Activated CD4-positive, alpha-beta T cell treated with anti-CD3 and anti-CD28 coated beads, Interleukin-2, amount 50 U/mL, for 1 hour (primary cell): Measurements from ENCODE around the gene RPL38.

Experiments used
- DNase-seq: peaks from one replicate; pipeline ENCODE4 v3.0.0-alpha.2; 2020

The RPL38 gene

DNA sequence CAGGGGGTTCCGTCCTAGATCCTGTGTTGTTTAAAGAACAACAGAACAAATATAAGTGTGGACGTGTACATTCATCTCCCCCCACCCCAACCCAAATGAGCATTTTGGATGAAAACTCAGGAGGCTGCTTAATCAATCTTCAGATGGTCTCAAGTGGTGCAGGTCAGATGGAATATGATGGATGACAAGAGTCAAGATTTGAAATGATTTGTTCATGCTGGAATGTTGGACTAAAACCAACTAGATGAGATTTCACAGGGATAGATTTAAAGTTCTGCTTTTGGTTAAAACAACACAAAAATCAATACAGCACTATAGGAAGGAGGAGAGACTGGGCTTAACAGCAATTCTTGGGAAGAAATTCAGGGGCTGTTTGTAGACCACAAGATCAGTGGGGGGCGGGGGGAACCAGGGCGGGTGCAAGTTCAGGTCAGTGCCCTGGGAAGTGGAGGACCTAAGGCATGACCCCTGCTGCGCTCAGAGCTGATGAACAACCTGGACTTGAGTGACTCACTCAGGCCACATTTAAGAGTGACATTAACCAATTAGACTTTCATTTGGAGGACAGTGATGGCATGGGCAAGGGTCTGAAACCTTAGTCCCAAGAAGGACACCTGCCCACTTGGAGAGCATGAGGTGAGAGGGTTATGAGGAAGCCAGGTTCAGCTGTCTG, 25.0 kb downstream of the RPL38 start:
- DNase-seq, result no peak

DNA sequence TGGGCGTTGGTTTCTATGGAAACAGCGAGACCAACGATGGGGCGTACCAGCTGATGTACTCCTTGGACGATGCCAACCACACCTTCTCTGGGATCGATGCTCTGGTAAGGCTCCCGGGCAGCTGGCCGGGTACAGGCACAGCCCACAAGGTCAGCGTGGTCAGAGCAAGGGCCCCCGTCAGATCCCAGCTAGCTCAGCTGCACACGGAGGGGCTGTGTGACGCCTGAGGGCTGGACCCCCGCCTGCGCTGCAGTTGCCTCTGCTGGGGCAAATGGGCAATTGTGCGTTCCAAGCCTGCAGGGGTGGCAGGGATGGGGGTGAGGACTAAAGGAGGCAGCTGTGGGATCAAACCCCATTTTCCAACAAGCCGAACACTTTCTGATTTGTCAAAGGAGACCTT, 27.4 kb downstream of the RPL38 start:
- DNase-seq, result no peak

DNA sequence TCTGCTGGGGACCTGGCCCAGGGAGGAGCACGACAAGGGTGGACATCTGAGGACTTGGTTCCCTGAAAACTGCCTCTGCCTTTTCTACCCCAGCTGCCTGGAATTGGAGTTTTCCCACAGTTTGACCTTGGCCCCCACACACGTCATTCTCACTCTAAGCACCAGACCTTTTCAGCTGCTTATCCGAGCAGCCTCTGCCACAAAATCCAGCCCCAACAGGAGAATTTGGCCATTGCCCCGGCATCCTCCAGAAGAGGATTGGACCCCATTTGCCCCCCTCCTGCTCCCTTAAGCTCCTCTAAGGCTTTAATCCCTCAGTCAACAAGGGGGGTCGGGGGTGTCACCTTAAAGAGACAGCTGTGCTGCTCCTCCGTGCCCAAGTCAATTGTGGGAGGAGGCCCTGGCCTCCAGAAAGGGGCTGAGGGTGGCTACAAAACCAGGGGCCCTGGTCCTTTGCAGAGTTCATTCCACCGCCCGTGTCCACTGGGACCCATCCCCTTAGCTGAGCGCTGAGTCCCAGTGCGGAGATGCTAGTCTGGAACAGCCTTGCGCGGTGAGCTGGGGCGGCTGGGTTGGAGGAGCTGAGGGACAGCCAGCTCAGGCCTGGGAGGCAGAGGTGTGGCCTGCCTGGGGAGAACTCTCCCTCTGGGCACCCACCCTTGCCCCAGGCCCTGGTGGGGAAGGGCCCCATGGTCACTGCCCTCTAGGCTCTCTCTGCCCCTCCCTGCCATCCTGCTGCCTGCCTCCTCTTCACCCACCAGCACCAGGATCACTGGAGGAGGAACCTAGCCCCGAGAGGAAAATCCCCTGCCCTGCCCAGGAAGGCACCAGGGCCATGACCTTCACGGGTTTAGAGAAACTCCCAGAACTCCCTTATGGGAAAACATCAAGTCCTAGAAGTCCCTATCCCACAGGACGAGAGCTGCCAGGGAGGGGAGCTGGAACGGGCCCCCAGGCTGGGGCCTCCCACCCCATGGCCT, 28.7 kb downstream of the RPL38 start:
- no peak for DNase-seq

DNA sequence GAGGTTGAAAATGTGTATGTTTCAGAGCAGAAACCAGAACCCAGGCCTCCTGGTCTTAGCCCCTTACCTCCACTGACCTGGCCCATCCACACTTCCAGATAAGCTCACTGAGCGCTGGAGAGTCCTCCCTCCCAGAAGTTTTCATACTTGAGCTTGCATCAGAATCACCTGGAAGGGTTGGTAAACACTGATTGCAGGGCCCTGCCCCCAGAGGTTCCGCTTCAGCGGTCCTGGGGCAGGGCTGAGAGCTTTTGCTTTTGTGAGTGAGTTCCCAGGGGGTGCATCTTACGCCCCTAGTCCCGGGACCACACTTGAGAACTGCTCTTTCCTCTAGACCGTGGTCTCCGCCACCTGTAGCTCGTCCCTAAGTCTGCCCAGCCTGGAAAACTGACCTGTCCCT, 30.5 kb downstream of the RPL38 start:
- DNase-seq, result no peak

DNA sequence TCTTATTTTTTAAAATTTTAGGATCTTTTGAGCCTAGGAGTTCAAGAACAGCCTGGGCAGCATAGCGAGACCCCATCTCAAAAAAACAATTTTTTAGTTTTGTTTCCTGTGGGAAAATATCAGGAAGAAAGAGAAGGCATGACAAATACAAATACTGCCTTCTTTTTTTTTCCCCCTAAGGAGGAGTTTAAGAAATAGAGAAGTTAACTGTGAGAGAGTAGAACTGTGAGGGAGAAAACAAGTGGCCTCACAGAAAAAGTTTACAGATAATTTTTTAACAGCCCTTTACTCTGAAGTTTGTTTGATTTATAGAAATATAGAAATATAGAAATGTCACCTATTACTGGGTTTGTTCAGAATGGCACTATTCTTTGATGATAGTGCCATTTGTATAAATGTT, 31.0 kb downstream of the RPL38 start:
- DNase-seq, result no peak

DNA sequence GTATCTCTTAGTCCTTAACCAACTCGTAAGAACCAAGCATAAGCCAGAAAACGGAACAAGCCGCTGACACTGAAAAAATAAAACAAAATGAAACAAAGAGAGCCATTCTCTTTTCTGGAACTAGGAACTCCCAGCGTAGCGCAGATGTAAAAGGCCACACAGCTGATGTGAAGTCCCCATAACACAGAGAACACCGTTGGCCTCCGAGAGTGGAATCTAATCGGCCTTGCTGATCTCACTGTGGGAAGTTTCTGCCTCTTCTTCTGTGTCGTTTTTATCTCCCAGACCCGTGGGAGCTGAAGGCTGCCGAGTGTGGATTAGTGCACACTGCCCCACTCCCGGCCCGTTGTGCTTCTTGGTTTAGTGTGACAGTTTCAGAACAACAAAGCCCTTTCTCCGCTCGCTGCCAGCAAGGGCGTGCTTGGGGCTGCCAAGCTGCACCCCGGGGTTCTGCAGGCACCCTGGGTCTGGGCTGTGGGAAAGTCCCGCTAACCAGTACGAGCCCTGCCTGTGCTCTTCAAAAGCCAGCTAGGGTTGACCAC, 31.6 kb downstream of the RPL38 start:
- no peak for DNase-seq

DNA sequence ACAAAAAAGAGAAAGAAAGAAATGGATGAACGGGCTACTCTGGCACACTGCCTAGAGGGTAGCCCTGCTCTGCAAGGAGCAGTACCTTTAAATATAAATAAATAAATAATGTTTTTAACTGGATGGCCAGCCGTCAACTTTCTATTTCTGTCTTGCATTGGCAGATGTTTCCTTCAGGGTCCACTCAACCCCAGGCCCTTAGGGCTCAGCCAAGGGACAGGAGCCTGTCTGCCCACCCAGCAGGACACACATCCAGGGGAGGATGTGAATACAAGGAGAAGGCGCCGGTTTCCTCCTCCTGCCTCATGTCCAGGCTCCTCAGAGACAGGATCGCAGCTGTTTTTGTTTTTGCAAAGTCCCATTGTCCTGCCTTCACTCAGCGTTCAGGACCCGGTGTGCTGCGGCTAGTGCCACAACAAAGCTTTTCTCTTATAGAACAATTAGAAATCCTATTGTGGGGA, 32.5 kb downstream of the RPL38 start:
- DNase-seq, result no peak

DNA sequence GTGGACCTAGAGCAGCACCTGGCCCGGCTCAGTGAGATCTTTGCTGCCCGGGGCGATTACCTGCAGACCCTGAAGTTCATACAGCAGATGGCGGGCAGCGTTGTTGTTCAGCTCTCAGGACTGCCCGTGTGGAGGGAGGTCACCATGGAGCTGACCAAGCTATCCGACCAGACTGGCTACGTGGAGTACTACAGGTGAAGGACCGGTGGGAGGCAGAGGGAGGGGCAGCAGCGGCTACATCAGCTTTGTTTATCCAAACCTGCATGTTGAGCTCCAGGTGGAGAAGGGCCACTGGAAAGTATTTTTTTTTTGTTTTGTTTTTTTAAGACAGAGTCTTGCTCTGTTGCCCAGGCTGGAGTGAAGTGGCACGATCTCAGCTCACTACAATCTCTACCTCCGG, 33.8 kb downstream of the RPL38 start:
- no peak for DNase-seq

DNA sequence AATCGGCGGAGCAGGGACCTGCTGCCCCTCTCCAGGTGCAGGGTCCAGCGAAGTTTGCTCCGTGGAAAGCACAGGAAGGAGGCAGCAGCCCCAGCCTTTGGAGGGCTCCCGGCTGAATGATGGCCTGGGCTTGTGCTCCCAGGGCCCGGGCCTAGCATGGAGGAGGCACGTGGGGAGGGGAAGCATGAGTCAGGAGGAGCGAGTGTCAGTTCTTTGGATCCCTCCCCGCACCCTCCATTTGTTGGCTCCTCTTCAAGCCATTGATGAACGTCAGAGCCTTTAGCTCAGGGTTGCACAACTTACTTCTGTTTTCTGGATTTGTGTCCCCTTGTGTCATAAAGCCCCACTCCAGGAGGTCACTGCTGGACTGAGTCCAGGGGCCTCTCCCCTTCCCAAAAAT, 35.7 kb downstream of the RPL38 start:
- DNase-seq, result no peak

DNA sequence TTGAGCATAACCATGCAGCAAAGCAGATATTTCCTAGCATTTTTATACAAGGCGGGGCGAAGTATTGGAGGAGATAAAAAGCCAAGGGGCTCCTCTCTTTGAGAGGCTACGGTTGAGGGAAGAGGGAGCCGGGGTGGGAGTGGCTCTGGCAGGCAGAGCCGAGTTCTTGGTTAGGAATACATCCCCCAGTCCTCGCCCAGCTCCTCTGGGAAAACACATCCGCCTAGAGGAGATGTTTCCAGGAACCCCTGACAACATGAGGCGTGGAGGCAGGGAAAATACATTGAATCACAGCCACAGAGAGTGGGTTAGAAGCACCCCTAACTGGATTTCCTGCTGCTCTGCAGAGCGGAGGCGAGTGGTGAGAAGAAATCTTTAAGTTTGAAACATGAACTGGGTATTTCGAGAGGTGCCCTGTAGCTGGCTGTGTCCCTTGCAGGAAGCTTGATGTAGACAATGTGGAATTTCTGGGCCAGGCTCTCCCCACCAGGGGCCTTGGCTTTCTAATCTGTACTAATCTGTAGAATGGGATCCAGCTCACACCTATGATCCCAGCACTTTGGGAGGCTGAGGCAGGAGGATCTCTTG, 37.2 kb downstream of the RPL38 start:
- DNase-seq, result no peak

DNA sequence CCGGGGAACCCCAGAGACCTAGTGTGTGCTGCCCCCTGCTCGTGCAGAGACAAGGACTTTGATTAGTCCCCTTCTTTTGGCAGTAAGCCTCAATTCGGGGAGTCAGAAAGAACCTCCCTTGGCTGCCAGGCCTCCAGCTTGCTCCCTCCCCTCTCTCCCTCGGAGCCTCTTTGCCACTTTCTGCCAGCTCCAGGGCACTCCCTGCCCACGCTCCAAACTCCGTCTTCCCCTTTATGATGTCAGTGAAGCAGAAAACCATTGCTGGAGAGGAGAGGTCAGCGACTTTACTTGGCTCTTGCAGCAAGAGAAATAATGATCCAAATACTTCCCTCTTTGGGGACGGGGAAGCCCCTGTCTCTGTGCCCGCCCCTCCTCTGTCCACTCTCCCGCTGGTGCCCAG, 38.0 kb downstream of the RPL38 start:
- DNase-seq, result no peak

DNA sequence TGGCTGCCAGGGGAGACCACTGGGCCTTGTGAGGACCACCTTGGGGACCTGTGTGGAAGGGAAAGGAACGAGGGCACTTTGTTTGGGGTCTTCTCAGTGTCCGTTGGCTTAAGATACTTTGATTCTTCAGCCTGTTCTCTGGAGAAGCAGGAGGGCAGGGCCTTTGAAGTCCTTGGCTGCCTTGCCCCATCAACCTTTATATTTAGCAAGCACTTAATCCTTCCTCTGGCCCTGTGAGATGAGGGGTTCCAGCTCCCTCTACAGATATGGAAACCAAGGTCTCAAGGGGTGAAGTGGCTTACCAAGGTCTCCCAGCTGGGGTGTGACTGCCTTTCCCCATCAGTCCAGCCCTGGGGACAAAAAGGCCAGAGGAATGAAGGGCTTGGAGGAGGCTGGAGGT, 38.4 kb downstream of the RPL38 start:
- no peak for DNase-seq

DNA sequence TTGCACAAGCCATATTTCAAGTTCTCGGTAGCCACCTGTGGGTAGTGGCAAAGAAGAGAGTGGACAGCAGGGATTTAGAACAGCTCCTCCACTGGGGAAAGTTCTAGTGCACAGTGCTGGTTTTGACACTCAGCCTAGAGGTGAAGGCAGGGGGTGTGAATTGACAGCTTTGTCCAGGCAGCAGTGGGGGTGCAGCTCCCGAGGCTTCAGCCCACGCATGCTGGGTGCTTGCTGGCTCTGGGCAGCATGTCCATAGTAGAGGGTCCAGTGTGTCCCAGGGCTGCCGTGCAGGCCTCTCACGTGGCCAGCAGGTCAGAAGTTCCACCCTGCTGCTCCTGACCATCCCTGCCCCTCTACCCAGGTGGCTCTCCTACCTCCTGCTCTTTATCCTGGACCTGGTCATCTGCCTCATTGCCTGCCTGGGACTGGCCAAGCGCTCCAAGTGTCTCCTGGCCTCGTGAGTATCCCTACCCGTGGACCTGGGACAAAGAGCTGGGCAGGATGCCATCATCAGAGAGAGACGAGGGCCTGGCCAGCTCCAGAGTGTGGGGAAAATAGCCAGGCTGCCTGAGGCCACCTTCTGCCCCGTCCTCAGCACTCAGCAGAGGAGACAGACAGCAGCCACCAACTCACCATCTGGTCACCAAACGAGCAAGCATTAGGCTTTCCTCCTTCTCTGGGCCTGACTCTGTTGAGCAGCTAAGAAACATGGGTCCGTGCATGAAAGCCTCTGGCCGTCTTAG, 39.7 kb downstream of the RPL38 start:
- no peak for DNase-seq

DNA sequence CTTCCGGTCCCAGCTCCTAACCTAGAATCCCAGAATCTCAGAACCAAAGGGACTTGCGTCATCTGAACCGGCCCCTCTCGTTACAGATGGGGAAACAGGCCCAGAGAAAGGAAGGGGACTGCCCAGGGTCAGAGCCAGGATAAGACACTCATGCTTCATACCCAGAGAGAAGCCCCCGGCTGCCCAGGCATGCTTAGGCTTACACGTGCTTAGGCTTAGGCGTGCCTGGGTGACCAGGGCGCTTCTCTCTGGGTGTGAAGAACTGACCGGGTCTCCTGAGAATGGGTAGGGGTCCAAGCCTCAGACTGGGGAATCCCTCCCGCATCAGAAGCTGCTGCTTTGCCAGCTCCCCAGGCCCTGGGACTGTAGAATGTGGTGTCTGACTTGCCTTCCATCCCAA, 40.6 kb downstream of the RPL38 start:
- no peak for DNase-seq

DNA sequence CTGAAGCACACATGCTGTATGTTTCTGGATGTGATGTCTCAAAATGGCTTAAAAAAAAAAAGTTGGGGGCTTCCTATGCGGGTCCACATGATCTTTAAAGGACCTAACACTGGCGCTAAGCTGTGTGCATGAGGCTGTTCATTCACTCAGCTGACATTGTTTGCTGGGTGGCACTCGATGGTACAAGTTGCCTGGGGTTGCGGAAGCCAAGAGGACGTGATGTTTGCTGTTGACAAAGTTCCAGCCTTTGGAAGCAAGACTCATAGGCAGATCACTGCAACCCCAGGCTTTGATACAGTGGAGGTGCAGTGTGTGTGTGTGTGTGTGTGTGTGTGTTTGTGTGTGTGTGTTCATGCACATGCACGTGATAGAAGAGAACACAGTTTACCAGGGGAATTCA, 41.1 kb downstream of the RPL38 start:
- no peak for DNase-seq

DNA sequence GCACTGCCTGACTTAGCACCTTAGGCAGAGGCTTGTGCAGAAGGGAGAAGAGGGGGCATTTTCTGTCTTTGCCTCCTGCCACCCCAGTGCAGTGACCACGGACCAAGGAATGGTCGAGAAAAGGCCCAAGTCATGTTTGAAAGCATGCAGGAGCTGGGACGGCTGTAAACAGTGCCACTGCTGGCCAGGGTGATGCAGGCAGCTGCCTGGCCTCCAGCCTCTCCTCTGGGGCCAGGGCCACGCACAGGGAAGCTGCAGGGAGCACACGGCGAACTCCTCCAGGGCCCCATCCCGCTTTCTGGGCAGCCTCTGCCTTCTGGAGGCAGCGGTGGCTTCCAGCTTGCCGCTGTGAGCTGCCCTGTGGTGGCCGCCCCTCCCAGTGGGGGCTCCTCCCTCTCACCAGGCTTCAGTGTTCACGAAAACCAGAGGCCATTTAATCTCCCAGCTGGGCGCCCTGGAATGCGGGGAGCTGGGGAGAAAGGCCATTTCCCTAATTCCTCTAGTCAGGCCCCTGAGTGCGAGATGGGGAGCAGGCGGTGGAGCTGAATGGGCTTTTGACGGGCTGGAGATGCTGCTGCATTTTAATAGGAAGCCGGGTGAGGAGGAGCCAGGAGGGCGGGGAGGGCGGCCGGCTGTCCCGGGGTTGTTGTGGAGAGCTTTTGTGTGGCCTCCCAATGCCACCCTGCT, 41.8 kb downstream of the RPL38 start:
- no peak for DNase-seq

DNA sequence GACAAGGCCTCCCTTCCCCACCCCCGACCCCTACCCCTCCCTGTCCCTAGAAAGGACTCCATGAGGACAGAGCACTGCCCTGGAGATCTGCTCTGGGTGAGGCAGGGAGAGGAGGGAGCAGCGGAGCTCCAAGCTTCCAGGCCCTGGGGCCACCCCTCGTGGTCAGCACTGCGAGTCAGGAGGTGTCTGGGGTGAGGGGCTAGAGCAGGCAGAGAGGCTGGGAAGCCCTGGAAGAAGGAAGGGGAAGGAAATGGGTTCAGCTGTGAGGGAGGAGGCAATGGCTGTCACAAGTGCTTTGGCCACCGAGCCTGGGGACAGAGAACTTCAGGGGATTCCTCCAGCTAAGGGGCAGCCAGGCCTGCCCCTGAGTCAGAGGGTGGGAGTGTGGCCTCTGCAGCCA, 42.4 kb downstream of the RPL38 start:
- no peak for DNase-seq

DNA sequence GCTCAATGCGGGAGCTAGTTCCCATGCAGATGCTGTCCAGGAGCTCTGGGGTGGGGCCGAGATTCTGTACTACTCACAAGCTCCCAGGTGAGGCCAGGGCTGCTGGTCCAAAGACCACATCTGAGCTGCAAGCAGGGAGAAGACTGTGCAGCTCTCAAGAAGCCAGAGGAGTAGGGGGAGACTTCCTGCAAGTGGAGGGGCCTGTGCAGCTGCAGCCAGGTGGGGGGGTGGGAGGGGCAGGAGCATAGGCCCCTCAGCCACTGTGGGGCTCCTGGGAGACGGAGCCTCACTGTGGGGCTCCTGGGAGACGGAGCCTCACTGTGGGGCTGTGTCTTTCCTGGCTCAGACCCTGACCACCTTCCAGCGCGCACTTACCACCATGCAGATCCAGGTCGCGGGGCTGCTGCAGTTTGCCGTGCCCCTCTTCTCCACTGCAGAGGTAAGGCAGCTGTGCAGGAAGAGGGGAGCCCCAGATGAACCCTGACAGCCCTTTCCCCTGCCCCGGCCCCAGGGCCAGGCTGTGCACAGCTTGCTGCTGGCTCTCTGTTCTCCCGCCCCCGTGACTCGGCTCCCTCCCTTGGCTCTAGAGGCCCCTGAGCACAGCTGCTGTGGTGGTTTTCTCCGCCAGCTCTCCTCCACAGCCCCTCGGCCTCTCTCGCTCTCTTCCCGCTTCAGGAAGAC, 46.3 kb downstream of the RPL38 start:
- DNase-seq, result no peak

DNA sequence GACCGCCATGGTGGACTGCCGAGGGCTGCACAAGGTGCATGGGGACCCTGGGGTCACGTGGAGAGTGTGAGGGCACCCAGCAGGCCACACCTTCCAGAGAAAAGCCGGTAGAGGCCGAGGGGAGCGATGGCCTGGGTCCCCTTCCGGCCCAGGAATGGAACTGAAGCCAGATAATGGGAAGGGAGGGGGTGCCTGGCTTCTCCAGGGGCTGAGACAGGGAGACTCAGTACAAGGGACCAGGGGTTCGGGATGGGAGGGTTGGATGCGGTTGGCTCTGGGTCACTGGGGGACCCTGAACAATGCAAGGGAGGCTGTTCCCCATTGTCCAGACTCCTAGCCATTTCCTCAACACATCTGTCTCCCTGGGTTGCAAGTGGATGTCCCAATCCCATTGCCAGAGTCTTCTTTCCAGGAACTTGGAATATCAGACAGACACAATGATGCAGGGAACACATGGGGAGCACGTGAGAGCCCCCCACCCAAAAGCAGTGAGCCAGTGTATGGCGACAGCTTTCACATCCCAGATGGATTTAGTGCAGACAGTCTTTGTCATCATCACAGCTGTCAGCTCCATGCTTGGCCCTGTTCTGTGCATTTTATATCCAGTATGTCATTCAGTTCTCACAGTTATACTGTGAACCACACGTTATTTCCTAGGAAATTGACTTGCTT, 47.0 kb downstream of the RPL38 start:
- DNase-seq, result no peak

DNA sequence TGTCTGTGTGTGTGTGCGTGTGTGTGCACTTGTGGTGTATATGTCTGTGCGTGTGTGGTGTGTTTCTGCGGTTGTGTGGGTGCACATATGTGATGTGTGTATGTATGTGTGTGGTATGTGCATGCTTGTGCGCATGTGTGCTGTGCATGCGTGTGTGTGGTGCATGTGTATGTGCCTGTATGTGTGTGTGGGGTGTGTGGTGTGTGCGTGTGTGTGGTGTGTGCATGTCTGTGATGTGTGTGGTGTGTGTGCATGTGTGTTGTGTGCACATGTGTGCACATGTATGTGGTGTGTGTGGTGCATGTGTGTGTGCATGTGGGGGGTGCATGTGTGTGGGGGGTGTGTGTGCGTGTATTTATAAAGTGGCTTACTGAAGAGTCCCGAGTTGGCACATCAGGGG, 47.6 kb downstream of the RPL38 start:
- no peak for DNase-seq

DNA sequence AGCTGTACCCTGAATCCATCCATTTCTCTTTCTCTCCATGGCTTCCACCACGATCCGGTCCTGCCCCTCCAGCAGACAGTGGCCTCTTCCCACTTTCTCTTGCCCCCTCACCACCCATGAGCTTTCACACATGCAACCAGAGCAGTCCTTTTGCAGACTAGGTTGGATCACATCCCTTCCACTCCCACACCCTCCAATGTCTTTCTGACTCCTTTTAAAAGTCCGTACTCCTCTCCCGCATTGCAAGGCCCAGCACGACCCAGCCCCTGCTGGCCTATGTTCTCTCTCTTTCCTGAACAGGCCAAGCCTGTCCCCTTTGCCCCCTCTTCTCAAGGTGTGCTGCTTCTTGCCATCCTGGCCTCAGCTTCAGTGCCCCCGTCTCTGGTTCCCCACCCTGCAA, 48.1 kb downstream of the RPL38 start:
- DNase-seq, result no peak
